B cell (primary cell): ENCODE measurements around the gene FBLN5. TPM values are rescaled to one million over a fixed set of nuclear protein-coding genes. Genes with fewer than 3 reads are reported as not detected.

Source experiments
- ATAC-seq: fragments of 200-7000 bp; cut with Tn5 transposase; one replicate; pipeline ENCODE4 v1.10.0; 2021; ENCODE audit warnings: low read depth, mild to moderate bottlenecking, moderate number of reproducible peaks, moderate library complexity
- CTCF ChIA-PET: fragments of 350-600 bp; sonication (Branson Sonifier 250); formaldehyde crosslinking; loops from one replicate; lab custom pipeline; 2021; ENCODE audit warnings: antibody characterized with exemption, inconsistent platforms; lab: Charles Lee
- POLR2A ChIA-PET: fragments of 350-600 bp; sonication (Branson Sonifier 250); formaldehyde crosslinking; loops from one replicate; lab custom pipeline; 2021; ENCODE audit warnings: antibody characterized with exemption; lab: Charles Lee
- DNase-seq: peaks from one replicate; pipeline ENCODE4 v3.0.0; 2013
- H2AFZ ChIP-seq: 2 replicates; pipeline ENCODE4 v1.6.1; 2012; ENCODE audit warnings: mild to moderate bottlenecking, low read depth, low read length; ENCODE audit not compliant: insufficient read depth, poor library complexity, severe bottlenecking
- H3K27ac ChIP-seq, 2 donors: 1 replicate in 1 of 2; 2 replicates in 1 of 2; pipeline ENCODE4 v1.5.1; 2012 to 2013; ENCODE audit warnings: low read length in 2 of 2, mild to moderate bottlenecking in 2 of 2, moderate library complexity in 1 of 2
- H3K27me3 ChIP-seq, 4 experiments: fragments of 200-600 bp in 1 of 4; sonication (generic) in 1 of 4; replicated peaks in 1 of 4; 1 replicate in 2 of 4; 2 replicates in 2 of 4; pipeline versions ENCODE4 v1.6.1 to v1.7.0; 2013 to 2016; ENCODE audit warnings: low read length in 3 of 4, mild to moderate bottlenecking in 2 of 4, mixed read lengths in 1 of 4, moderate library complexity in 1 of 4; ENCODE audit not compliant: insufficient read depth in 4 of 4, control insufficient read depth in 3 of 4; ENCODE audit errors: control extremely low read depth in 1 of 4
- H3K36me3 ChIP-seq, 2 experiments: replicated peaks in 1 of 2; 1 replicate in 1 of 2; 2 replicates in 1 of 2; pipeline versions ENCODE4 v1.6.1 to v1.7.1; 2013; ENCODE audit warnings: low read length in 1 of 2; ENCODE audit not compliant: insufficient read depth in 2 of 2, control insufficient read depth in 1 of 2; ENCODE audit errors: control extremely low read depth in 1 of 2, extremely low read depth in 1 of 2
- H3K4me1 ChIP-seq, 2 donors: fragments of 200-600 bp in 1 of 2; sonication (generic) in 1 of 2; 1 replicate in 1 of 2; 2 replicates in 1 of 2; pipeline versions ENCODE4 v1.5.1 to v1.6.1; 2013 to 2017; ENCODE audit warnings: low read length in 2 of 2; ENCODE audit not compliant: control insufficient read depth in 2 of 2, insufficient read depth in 2 of 2
- H3K4me2 ChIP-seq: replicated peaks from 2 replicates; pipeline ENCODE3; 2012; ENCODE audit warnings: mild to moderate bottlenecking, low read depth, low read length; ENCODE audit not compliant: poor library complexity, severe bottlenecking
- H3K4me3 ChIP-seq, 5 experiments: fragments of 200-600 bp in 1 of 5; sonication (generic) in 1 of 5; 1 replicate in 3 of 5; 2 replicates in 2 of 5; pipeline versions ENCODE4 v1.5.1 to v1.7.0; 2011 to 2016; ENCODE audit warnings: low read length in 4 of 5, mild to moderate bottlenecking in 4 of 5, low read depth in 2 of 5, control low read depth in 1 of 5, moderate library complexity in 1 of 5; ENCODE audit not compliant: insufficient read depth in 1 of 5; ENCODE audit errors: control extremely low read depth in 1 of 5, extremely low read depth in 1 of 5
- H3K79me2 ChIP-seq: fragments of 200-600 bp; sonication (generic); one replicate; pipeline ENCODE4 v1.6.0; 2016; ENCODE audit warnings: low read length; ENCODE audit not compliant: control insufficient read depth, insufficient read depth
- H3K9ac ChIP-seq: fragments of 200-600 bp; sonication (generic); 2 replicates; pipeline ENCODE4 v1.6.1; 2017; ENCODE audit warnings: mild to moderate bottlenecking, low read length, moderate library complexity
- H3K9me3 ChIP-seq, 3 donors: one replicate each; pipeline versions ENCODE4 v1.6.1 to v1.7.1; 2013; ENCODE audit warnings: low read length in 2 of 3; ENCODE audit not compliant: control insufficient read depth in 2 of 3, insufficient read depth in 1 of 3; ENCODE audit errors: control extremely low read depth in 1 of 3
- H4K20me1 ChIP-seq: 2 replicates; pipeline ENCODE4 v1.6.0; 2012; ENCODE audit warnings: mild to moderate bottlenecking, low read length; ENCODE audit not compliant: insufficient read depth, control insufficient read depth, poor library complexity, severe bottlenecking
- H3K27ac Mint-ChIP-seq: one replicate; pipeline ENCODE4 v1.8.0; 2021; ENCODE audit warnings: mixed read lengths
- H3K27me3 Mint-ChIP-seq: one replicate; pipeline ENCODE4 v1.8.0; 2021; ENCODE audit warnings: mixed read lengths
- H3K4me1 Mint-ChIP-seq: one replicate; pipeline ENCODE4 v1.8.0; 2021; ENCODE audit warnings: mixed read lengths
- H3K4me3 Mint-ChIP-seq: one replicate; pipeline ENCODE4 v1.8.0; 2021; ENCODE audit warnings: mixed read lengths
- H3K9me3 Mint-ChIP-seq: one replicate; pipeline ENCODE4 v1.8.0; 2022; ENCODE audit warnings: mixed read lengths; ENCODE audit not compliant: insufficient read depth
- EZH2 ChIP-seq: IDR thresholded peaks from 2 replicates; pipeline ENCODE4 v1.6.1; 2012; ENCODE audit warnings: borderline replicate concordance, low read depth, mild to moderate bottlenecking, moderate library complexity, low read length; ENCODE audit not compliant: insufficient read depth, poor library complexity, severe bottlenecking
- WGBS: methylation state at CpG from one replicate; pipeline ENCODE4 v1.1.5; 2013; ENCODE audit warnings: missing lambda C conversion rate; ENCODE audit not compliant: insufficient coverage; 5-methylcytosine and 5-hydroxymethylcytosine counted together
- intact Hi-C: fragments of 100-400 bp; cut with micrococcal nuclease; formaldehyde crosslinking; loops from one replicate; pipeline ENCODE4 v1.10.0; 2022
- polyA plus RNA-seq: library from polyadenylated mRNA; depleted of rRNA; stranded (reverse); fragments of >200 nt; gene quantifications from 2 replicates; pipeline ENCODE4 v1.2.3, GENCODE V29; 2012
- total RNA-seq, 2 donors: library from RNA; stranded (reverse); fragments of 120-200 nt in 1 of 2; gene quantifications; 1 replicate in 1 of 2; 2 replicates in 1 of 2; pipeline versions ENCODE4 v1.2.3 to v1.2.4, GENCODE V29; 2013 to 2022
- TF ChIP-seq, protein P1 (sequence below): fragments of 200-600 bp; IDR thresholded peaks from one replicate; pipeline ENCODE4 v1.8.0; 2022; ENCODE audit warnings: antibody characterized with exemption, mild to moderate bottlenecking

Gene FBLN5
- total and polyA plus RNA-seq, 2 donors (not counting 1 experiment from before 2014, with no cell fraction given) = 0.31 to 0.37 TPM

DNA sequence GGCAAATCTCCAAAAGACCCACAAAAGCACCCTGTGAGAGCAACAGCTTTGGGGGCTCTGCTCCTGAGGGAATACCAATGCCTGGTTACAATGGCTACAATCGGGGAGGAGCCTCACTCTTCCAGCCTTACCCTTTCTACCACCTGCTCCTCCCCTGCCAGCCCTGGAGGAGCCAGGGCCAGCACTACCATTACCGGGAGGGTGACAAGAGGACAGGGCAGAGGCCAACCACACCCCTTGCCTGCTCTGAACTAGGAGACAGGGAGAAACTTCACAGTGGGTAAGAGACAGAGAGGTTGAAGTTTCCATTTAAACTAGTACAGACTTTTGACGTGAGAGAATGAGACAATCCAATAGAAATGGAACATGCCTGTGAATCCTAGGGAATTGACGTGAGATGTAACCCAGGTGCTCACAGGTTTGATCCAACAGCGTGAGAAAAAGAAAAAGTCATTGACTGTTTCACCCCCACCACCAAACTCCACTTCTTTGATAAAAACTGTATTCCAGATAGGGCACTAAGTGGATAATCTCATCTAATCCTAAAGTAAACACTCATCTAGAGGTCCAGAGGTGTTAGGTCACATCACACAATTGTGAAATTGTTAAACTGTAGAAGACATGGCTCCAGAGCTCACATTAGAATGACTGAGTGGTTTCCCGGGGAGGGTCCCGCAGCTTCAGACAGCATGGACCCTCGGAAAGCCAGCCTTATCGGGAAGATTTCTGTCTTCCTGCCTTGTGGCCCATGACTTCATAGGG lies 71.8 kb downstream of the FBLN5 start:
- Histone ChIP-seq H2AFZ (no peak overlapping the region), H3K4me3 (no peak overlapping the region), H4K20me1 (no peaks in the 10 kb centered on the region), H3K9me3 (no peaks in the 10 kb centered on the region), H3K27ac (no peak overlapping the region), H3K9ac (no peak overlapping the region), H3K36me3 (no peaks in the 10 kb centered on the region), H3K4me2 (no peak overlapping the region), H3K27me3 (no peaks in the 10 kb centered on the region), H3K79me2 (no peaks in the 10 kb centered on the region), H3K4me1 (peaks cover 40 to 42% of the 10 kb centered on the region in 2 donors)
- Mint-ChIP-seq H3K27ac (no peak overlapping the region), H3K9me3 (no peaks in the 10 kb centered on the region), H3K27me3 (no peaks in the 10 kb centered on the region), H3K4me1 (peaks cover 48% of the 10 kb centered on the region), H3K4me3 (no peak overlapping the region)
- WGBS = 98% methylated on average over 7 of the region's 9 CpGs
- no peak for ATAC-seq
- POLR2A ChIA-PET = no interaction called here
- CTCF ChIA-PET = no interaction called here
- no peak for DNase-seq
- intact Hi-C loops = no loop called here
- TF ChIP-seq, protein P1, sequence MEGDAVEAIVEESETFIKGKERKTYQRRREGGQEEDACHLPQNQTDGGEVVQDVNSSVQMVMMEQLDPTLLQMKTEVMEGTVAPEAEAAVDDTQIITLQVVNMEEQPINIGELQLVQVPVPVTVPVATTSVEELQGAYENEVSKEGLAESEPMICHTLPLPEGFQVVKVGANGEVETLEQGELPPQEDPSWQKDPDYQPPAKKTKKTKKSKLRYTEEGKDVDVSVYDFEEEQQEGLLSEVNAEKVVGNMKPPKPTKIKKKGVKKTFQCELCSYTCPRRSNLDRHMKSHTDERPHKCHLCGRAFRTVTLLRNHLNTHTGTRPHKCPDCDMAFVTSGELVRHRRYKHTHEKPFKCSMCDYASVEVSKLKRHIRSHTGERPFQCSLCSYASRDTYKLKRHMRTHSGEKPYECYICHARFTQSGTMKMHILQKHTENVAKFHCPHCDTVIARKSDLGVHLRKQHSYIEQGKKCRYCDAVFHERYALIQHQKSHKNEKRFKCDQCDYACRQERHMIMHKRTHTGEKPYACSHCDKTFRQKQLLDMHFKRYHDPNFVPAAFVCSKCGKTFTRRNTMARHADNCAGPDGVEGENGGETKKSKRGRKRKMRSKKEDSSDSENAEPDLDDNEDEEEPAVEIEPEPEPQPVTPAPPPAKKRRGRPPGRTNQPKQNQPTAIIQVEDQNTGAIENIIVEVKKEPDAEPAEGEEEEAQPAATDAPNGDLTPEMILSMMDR = no peak
- TF ChIP-seq EZH2 = no peak
